Breast epithelium (tissue), 3 donors: Measurements from ENCODE around the gene MT1B.

ENCODE experiments used
- POLR2A ChIP-seq: fragments of 450-650 bp; IDR thresholded peaks from one replicate; pipeline ENCODE4 v1.6.1; 2016; ENCODE audit warnings: antibody characterized with exemption, mild to moderate bottlenecking, moderate library complexity
- POLR2AphosphoS5 ChIP-seq, 3 donors: sonication (generic); formaldehyde crosslinking; IDR thresholded peaks; one replicate each; pipeline ENCODE4 v1.6.1; 2017; ENCODE audit warnings: antibody characterized with exemption in 3 of 3
- TF ChIP-seq, protein P1 (sequence below), 3 donors: fragments of 450-650 bp; IDR thresholded peaks; one replicate each; pipeline ENCODE4 v1.5.1; 2016 to 2017; ENCODE audit warnings: antibody characterized with exemption in 3 of 3, mild to moderate bottlenecking in 3 of 3, moderate library complexity in 3 of 3

DNA sequence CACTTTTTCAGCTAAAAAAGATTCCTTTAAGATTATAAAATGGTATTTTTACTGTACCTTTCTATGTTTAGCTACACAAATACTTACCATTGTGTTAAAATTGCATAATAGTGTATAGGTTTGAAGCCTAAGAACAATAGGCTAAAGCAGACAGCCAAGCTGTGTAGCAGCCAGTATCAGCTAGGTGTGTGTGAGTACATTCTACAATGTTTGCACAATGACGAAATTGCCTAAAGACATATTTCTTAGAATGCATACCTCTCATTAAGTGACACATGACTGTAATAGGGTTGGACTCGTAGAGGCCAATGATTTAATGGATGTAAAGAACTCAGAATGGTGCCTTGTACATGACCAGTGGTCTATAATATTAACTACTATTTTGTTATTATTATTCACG is 1.9 kb upstream of the MT1B start:
- no peak for TF ChIP-seq POLR2A
- TF ChIP-seq, protein P1, sequence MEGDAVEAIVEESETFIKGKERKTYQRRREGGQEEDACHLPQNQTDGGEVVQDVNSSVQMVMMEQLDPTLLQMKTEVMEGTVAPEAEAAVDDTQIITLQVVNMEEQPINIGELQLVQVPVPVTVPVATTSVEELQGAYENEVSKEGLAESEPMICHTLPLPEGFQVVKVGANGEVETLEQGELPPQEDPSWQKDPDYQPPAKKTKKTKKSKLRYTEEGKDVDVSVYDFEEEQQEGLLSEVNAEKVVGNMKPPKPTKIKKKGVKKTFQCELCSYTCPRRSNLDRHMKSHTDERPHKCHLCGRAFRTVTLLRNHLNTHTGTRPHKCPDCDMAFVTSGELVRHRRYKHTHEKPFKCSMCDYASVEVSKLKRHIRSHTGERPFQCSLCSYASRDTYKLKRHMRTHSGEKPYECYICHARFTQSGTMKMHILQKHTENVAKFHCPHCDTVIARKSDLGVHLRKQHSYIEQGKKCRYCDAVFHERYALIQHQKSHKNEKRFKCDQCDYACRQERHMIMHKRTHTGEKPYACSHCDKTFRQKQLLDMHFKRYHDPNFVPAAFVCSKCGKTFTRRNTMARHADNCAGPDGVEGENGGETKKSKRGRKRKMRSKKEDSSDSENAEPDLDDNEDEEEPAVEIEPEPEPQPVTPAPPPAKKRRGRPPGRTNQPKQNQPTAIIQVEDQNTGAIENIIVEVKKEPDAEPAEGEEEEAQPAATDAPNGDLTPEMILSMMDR (IDR thresholded peaks at IDR 0.05): no peak
- TF ChIP-seq POLR2AphosphoS5 (IDR thresholded peaks at IDR 0.05): no peak
